ENCODE data around the gene ARID3A.
A peak's percentile ranks its signal among the peaks of the same experiment; 100 is the strongest.

ARID3A gene

DNA sequence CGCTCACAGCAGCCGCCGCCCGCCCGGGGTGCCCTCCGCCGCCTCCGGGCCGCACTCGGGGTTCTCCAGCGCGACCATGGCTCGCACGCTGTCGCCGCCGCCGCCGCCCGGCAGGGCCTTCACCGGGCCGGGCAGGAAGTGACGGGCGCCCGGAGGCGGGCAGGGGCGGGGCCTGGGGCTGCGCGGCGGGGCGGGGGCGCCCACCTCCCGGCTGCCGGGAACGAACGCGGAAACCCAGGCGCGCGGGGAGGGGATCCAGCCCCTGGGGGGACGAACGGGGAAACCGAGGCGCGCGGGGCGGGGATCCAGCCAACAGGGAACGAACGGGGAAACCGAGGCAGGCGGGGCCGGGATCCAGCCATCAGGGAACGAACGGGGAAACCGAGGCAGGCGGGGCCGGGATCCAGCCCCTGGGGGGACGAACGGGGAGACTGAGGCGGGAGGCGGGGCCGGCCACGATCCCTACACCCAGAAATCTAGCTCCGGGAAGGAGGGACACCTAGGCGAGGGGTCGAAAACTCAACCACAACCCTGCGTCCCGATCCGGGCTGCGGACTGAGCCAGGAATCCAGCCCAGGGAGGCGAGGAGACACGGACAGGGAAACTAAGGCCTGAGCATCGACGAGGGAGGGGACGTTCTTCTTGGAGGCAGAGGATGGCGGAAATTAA lies 12.6 kb upstream of the ARID3A start, which contains the start of gene R3HDM4:
R3HDM4 (minus strand) TSS at position 140 of the 669 bp plus-strand sequence; CDS start at position 78, 62 bp downstream.
- ATAC-seq (replicated peaks) (peak; percentile 72 to 81), DNase-seq (peak; percentile 75)
- Mint-ChIP-seq H3K9me3 (no peaks in the 10 kb centered on the region), H3K4me3 (peak within 1 kb of the TSS; percentile 91 to 92), H3K27ac (peak within 1 kb of the TSS; percentile 97), H3K27me3 (peaks cover 0 to 16% of the 10 kb centered on the region in 2 donors), H3K36me3 (peaks cover 3 to 11% of the 10 kb centered on the region in 2 donors), H3K4me1 (peaks cover 15 to 32% of the 10 kb centered on the region in 2 donors)

DNA sequence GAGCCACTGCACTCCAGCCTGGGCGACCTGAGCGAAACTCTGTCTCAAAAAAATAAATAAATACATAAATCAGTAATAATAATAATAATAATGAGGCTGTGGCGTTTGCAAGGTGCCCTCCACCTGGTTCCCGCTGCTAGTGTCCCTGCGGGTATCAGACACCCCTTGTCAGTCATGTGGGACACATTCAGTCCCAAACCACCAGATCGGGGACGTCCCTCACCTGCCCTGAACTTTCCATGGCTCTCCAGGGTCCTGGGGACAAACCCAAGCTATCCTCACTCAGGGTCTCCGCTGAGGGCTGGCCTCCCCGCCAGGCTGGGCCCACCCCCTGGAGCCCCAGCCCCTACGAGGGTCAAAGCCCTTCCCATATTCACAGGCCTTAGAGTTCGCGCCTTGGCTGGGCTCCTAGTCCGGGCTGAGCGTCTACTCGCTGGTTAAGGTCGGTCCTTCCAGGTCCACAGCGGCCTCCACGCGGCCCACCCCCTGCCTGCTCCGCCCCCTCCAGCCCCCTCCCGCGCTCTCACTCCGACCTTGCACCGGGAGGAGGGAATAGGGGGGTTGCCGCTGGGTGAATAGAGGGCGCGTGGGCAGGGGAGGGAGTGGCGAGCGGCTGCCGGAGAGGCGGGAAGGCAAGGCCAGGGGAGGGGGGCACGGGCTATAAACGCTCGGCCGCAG lies 9.1 kb upstream of the ARID3A start:
- peaks cover 0 to 29% of the 10 kb centered on the region in 2 donors for H3K27me3 Mint-ChIP-seq
- ATAC-seq (replicated peaks): no peak
- H3K4me1 Mint-ChIP-seq: peaks cover 15 to 29% of the 10 kb centered on the region in 2 donors
- peak overlapping the region; percentile 5 for H3K27ac Mint-ChIP-seq
- H3K4me3 Mint-ChIP-seq: peak overlapping the region; percentile 39 to 48
- DNase-seq: no peak
- H3K9me3 Mint-ChIP-seq: no peaks in the 10 kb centered on the region
- H3K36me3 Mint-ChIP-seq: no peaks in the 10 kb centered on the region

DNA sequence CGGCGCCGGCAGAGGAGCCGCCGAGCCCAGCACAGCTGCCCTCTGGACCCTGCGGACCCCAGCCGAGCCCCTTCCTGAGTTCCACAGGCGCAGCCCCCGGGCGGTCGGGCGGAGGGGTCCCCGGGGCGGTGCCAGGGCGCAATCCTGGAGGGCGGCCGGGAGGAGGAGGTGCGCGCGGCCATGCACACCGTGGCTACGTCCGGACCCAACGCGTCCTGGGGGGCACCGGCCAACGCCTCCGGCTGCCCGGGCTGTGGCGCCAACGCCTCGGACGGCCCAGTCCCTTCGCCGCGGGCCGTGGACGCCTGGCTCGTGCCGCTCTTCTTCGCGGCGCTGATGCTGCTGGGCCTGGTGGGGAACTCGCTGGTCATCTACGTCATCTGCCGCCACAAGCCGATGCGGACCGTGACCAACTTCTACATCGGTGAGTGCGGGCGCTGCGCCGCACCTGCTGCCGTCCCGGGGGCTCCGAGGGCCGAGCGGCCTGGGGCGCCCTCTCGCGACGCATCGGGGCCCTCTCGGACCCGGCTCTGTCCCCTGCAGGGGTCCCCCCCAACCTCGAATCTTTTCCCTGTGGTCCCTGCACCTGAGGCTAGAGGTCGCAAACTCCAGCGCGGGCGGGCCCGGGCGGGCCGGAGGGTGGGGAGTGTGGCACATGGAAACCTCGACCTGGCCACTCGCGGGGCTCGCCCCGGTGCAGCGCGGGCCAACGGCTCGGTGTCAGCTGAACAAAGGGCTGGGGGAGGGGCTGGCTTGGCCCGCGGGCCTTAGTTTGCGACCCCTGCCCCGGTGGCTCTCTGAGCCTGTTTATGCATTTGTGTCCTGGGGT lies 8.3 kb upstream of the ARID3A start, which contains the start of gene KISS1R:
KISS1R (plus strand) TSS at position 11 of the 829 bp plus-strand sequence; CDS start at position 181, 170 bp downstream.
- Mint-ChIP-seq H3K4me1 (peaks cover 15 to 35% of the 10 kb centered on the region in 2 donors), H3K27me3 (peaks cover 0 to 29% of the 10 kb centered on the region in 2 donors), H3K27ac (peak within 1 kb of the TSS; percentile 37), H3K4me3 (peak within 1 kb of the TSS; percentile 56 to 78), H3K36me3 (no peaks in the 10 kb centered on the region), H3K9me3 (no peaks in the 10 kb centered on the region)
- peak; percentile 17 to 31 for ATAC-seq (replicated peaks)
- DNase-seq: peak; percentile 58

DNA sequence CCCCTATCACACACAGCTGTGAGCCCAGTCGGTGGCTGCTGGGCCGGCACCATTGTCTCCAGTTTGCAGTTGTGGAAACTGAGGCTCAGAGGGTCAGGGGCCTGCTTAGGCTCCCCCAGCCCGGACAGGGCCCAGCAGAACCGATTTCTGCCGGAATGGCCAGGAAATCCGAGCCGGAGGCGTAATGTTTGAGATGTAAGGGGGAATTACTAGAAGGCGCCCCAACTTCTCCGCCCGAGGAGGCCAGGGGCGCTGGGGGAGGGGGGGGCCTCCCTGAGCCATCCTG lies 7.7 kb upstream of the ARID3A start:
- peaks cover 15 to 36% of the 10 kb centered on the region in 2 donors for H3K4me1 Mint-ChIP-seq
- DNase-seq: no peak
- peak overlapping the region; percentile 56 to 78 for H3K4me3 Mint-ChIP-seq
- no peaks in the 10 kb centered on the region for H3K9me3 Mint-ChIP-seq
- no peaks in the 10 kb centered on the region for H3K36me3 Mint-ChIP-seq
- H3K27me3 Mint-ChIP-seq: peaks cover 0 to 29% of the 10 kb centered on the region in 2 donors
- ATAC-seq (replicated peaks): no peak
- H3K27ac Mint-ChIP-seq: peak overlapping the region; percentile 37

DNA sequence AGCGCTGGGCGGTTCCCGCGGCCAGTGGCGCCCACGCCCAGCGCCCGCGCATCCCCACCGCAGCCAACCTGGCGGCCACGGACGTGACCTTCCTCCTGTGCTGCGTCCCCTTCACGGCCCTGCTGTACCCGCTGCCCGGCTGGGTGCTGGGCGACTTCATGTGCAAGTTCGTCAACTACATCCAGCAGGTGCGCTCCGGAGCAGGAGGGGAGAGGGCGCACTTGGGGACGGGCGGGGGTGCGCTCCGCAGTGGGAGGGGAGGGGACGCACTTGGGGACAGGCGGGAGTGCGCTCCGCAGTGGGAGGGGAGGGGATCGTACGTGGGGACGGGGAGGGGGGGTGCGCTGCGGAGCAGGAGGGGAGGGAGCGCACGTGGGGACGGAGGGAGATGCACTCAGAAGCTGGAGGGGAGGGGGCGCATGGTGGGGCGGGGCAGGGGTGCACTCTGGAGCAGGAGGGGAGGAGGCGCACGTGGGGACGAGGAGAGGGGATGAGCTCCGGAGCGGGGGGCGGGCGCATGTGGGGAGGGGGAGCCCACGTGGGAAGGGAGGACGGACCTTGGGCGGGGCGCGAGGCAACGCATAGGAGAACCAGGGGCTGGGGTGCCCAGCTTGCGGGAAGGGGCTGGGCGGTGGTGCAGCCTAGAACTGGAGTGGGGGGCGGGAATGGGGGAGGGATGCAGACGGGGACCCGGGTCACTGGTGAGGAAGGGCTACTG lies 7.2 kb upstream of the ARID3A start:
- H3K36me3 Mint-ChIP-seq: no peaks in the 10 kb centered on the region
- no peaks in the 10 kb centered on the region for H3K9me3 Mint-ChIP-seq
- H3K27ac Mint-ChIP-seq: no peak overlapping the region
- H3K27me3 Mint-ChIP-seq: peaks cover 0 to 29% of the 10 kb centered on the region in 2 donors
- peaks cover 18 to 40% of the 10 kb centered on the region in 2 donors for H3K4me1 Mint-ChIP-seq
- peak overlapping the region; percentile 61 to 76 for H3K4me3 Mint-ChIP-seq
- ATAC-seq (replicated peaks) (no peak), DNase-seq (no peak)

DNA sequence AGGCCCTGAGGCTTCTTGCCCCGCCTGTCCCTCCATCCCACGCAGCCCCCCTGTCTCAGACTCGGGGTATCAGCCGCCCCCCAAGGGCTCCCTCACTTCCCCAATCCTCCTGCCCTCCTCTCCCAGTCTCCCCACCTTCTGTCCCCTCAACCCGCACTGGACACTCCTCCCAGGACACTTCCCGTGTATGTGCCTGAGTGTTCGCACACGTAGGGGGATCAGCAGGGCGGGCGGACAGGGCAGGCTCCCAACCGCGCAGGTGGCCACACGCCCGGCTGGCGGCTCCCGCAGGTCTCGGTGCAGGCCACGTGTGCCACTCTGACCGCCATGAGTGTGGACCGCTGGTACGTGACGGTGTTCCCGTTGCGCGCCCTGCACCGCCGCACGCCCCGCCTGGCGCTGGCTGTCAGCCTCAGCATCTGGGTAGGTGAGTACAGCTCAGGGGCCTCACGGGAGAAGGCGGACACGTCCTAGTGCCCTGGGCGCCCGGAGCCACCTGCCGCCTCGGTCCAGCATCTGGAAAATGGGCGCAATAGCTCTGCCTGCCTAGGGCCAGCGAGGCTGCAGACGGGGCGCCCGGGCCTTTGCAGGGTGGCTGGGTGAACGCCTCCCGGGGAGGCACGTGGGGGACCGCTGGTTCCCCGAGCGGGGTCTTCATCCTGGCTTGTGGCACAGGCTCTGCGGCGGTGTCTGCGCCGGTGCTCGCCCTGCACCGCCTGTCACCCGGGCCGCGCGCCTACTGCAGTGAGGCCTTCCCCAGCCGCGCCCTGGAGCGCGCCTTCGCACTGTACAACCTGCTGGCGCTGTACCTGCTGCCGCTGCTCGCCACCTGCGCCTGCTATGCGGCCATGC lies 6.4 kb upstream of the ARID3A start:
- Mint-ChIP-seq H3K4me1 (peaks cover 21 to 46% of the 10 kb centered on the region in 2 donors), H3K9me3 (no peaks in the 10 kb centered on the region), H3K27me3 (peaks cover 0 to 29% of the 10 kb centered on the region in 2 donors), H3K4me3 (peak overlapping the region; percentile 61 to 76), H3K36me3 (no peaks in the 10 kb centered on the region), H3K27ac (peak overlapping the region; percentile 56)
- no peak for DNase-seq
- peak; percentile 24 to 25 for ATAC-seq (replicated peaks)

DNA sequence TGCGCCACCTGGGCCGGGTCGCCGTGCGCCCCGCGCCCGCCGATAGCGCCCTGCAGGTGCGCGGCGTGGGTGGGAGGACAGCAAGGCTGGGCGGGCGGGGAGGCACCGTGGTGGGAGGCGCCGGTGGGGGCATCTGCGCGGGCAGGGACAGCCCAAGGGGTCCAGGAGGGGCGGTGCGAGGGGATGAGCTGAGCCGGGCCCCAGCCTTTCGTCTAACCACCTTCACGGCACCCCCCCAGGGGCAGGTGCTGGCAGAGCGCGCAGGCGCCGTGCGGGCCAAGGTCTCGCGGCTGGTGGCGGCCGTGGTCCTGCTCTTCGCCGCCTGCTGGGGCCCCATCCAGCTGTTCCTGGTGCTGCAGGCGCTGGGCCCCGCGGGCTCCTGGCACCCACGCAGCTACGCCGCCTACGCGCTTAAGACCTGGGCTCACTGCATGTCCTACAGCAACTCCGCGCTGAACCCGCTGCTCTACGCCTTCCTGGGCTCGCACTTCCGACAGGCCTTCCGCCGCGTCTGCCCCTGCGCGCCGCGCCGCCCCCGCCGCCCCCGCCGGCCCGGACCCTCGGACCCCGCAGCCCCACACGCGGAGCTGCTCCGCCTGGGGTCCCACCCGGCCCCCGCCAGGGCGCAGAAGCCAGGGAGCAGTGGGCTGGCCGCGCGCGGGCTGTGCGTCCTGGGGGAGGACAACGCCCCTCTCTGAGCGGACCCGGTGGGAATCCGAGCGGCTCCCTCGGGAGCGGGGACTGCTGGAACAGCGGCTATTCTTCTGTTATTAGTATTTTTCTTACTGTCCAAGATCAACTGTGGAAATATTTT lies 5.6 kb upstream of the ARID3A start:
- Mint-ChIP-seq H3K4me1 (peaks cover 23 to 45% of the 10 kb centered on the region in 2 donors), H3K4me3 (peak overlapping the region; percentile 69 to 71), H3K36me3 (no peaks in the 10 kb centered on the region), H3K27ac (peak overlapping the region; percentile 86), H3K27me3 (peaks cover 0 to 22% of the 10 kb centered on the region in 2 donors), H3K9me3 (no peaks in the 10 kb centered on the region)
- ATAC-seq (replicated peaks): peak; percentile 44 to 50
- peak; percentile 63 for DNase-seq

DNA sequence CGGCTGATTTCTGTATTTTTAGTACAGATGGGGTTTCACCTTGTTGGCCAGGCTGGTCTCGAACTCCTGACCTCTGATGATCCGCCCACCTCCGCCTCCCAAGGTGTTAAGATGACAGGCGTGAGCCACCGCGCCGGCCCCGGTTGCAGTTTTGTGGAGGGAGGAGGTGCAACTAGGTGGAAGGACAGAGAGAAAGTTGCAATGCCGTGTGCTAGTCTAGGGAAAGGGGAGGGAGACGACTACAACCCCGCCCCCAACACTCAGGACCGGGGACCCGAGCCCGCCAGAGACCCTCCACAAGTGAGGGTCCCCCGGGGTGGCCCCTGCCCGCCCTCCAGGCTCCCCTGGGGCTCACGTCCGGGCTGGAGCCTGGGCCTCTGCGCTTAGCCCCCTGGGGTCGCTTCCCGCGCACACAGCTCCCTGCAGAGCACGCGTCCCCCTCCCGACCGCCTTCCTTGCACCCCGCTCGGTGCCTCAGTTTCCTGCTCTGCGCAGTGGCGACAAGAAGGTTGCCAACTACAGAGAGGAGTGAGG lies 1.2 kb upstream of the ARID3A start:
- H3K27ac Mint-ChIP-seq: peak overlapping the region; percentile 94
- peaks cover 4 to 6% of the 10 kb centered on the region in 2 donors for H3K36me3 Mint-ChIP-seq
- H3K4me1 Mint-ChIP-seq: peaks cover 17 to 51% of the 10 kb centered on the region in 2 donors
- H3K4me3 Mint-ChIP-seq: peak overlapping the region; percentile 90 to 92
- no peaks in the 10 kb centered on the region for H3K27me3 Mint-ChIP-seq
- ATAC-seq (replicated peaks) (no peak), DNase-seq (no peak)
- H3K9me3 Mint-ChIP-seq: no peaks in the 10 kb centered on the region

DNA sequence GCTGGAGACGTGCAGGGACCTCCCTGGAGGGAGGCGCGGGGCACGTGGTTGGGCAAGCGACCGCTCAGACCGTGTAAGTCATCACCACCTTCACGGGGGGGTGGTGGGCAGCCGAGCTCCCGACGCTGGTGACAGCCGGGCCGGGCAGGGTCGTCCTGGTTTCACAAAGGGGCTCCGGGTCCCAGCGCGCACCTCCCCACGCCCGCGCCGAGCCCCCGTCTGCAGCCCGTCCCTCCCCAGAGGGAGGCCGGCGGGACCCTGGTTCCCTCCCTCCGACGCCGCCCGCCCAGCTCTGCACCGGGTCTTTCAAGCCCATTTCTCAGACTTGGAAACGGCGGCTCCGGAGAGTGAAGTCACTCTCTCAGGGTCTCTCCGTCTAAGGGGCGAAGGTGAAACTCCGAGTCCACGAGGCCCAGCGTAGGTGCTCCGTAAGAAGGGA lies 729 bp upstream of the ARID3A start:
- DNase-seq (no peak), ATAC-seq (replicated peaks) (peak; percentile 60 to 66)
- Mint-ChIP-seq H3K4me3 (peak overlapping the region; percentile 90 to 92), H3K9me3 (no peaks in the 10 kb centered on the region), H3K27ac (peak overlapping the region; percentile 94), H3K4me1 (peaks cover 20 to 52% of the 10 kb centered on the region in 2 donors), H3K36me3 (peaks cover 8 to 10% of the 10 kb centered on the region in 2 donors), H3K27me3 (no peaks in the 10 kb centered on the region)

DNA sequence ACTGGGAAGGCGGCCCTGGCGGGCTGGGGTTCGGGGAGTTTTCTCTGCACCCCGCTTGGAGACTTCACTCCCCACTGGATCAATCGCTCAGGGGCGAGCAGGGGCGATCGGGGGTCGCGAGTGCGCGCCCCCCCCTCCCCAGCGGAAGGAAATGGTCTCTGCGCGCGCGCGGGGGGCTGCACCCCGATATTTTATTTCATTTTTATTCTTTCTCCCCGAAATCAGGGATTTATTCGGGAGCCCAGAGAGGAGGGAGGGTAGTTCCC lies 421 bp downstream of the ARID3A start:
- no peaks in the 10 kb centered on the region for H3K9me3 Mint-ChIP-seq
- H3K4me1 Mint-ChIP-seq: peaks cover 16 to 47% of the 10 kb centered on the region in 2 donors
- peak overlapping the region; percentile 81 for H3K27ac Mint-ChIP-seq
- peak overlapping the region; percentile 82 to 92 for H3K4me3 Mint-ChIP-seq
- H3K27me3 Mint-ChIP-seq: no peaks in the 10 kb centered on the region
- no peak for DNase-seq
- H3K36me3 Mint-ChIP-seq: peaks cover 18 to 19% of the 10 kb centered on the region in 2 donors
- ATAC-seq (replicated peaks): no peak

DNA sequence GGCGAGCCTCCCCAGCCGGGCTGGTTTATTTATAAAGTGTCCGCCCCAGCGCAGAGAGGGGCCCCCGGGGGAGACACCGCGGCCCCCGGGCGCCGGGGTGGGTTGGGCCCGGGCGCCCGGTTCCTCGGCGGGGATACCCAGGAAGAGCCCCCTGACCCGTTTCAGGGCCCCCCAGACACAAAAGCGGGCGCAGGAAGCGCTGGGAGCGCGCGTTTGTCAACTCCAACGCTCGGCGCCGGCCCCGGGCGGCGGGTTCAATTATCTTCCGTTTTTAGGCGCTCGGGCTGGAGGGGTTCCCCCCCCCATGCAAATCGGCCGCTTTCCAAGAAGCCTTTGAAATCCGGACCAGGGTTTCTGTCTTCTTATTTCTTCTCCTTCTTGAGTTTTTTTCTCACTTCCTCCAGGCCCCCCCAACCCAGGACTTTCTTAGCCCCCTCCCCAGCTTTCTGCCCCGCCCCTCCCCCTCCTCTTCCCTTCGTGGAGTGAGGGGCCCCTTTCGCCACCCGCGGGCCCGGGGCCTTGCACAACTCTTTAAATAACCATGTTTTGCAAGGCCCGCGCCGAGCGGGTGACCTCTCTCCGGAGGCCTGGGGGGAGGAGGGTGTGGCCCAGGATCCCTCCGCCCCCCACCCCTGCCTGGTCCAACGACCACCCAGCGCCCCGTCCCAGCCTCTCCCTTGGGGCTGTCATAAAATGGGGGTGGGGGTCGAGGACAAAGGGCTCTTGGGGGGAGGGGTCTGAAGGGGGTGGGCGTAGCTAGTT lies 935 bp downstream of the ARID3A start:
- H3K27ac Mint-ChIP-seq: peak overlapping the region; percentile 89
- peaks cover 12 to 41% of the 10 kb centered on the region in 2 donors for H3K4me1 Mint-ChIP-seq
- peaks cover 19 to 21% of the 10 kb centered on the region in 2 donors for H3K36me3 Mint-ChIP-seq
- DNase-seq: peak; percentile 71
- peak overlapping the region; percentile 82 to 92 for H3K4me3 Mint-ChIP-seq
- H3K9me3 Mint-ChIP-seq: no peaks in the 10 kb centered on the region
- H3K27me3 Mint-ChIP-seq: no peaks in the 10 kb centered on the region
- peak; percentile 26 to 42 for ATAC-seq (replicated peaks)

DNA sequence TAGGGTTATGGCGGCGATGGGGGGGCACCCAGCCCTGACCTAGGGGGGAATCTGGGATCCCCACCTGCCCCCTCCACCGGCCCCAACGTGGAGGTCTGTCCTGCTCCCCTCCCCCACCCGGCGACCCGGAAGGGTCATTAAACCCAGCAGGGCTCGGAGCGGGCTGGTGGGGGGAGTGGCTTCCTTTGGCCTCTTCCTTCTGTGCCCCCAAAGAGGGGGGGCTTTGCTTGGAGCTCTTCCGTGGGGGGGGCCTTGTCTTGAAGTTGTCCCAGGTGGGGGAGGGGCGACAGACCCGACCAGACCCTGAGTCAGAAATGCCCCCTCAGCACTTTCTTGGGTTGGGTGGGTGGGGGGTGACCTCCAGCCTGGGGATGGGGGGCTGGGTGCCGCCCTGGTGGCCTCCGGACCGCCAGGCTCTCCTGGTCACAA lies 1.5 kb downstream of the ARID3A start:
- H3K27ac Mint-ChIP-seq: peak overlapping the region; percentile 71
- peaks cover 22 to 26% of the 10 kb centered on the region in 2 donors for H3K36me3 Mint-ChIP-seq
- H3K4me3 Mint-ChIP-seq: peak overlapping the region; percentile 81 to 92
- no peaks in the 10 kb centered on the region for H3K27me3 Mint-ChIP-seq
- peaks cover 17 to 41% of the 10 kb centered on the region in 2 donors for H3K4me1 Mint-ChIP-seq
- ATAC-seq (replicated peaks) (no peak), DNase-seq (no peak)
- H3K9me3 Mint-ChIP-seq: no peaks in the 10 kb centered on the region

Measured in stimulated activated naive B cell treated with anti-CD40 and anti-IgM and Interleukin-4, amounts not matched to agents 10 μg/mL and 1 μg/mL and 100 μg/mL, for 72 hours (primary cell).